Hepatic stellate cell (primary cell): ENCODE data around the gene S100A7A.
"Not testable (repeated sequence)": the region's sequence is repeated elsewhere in the genome, so short reads cannot be mapped to it uniquely, and the experiment has no call there.

ENCODE experiments used
- DNase-seq: peaks from one replicate; pipeline ENCODE4 v3.0.0; 2011; ENCODE audit warnings: low spot score

S100A7A gene

DNA sequence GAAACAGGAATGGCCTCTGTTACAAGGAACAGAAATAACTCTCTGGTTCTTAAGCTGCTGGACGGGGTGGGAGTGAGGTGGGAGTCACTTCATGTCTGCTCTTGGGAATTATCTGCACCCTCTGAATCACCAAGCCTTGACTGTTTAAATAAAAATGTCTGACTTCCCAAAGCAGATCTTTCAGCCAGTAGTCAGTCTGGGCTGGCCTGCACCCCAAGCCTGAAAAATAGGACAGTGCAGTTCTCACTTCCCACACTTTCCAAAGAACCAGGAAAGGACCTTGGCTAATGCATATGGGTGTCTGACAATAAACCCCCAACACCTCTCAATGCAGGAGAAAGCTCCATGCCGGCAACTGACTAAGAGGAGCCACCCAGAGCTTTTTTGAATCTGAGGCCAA, 43.3 kb downstream of the S100A7A start:
- no peak for DNase-seq

DNA sequence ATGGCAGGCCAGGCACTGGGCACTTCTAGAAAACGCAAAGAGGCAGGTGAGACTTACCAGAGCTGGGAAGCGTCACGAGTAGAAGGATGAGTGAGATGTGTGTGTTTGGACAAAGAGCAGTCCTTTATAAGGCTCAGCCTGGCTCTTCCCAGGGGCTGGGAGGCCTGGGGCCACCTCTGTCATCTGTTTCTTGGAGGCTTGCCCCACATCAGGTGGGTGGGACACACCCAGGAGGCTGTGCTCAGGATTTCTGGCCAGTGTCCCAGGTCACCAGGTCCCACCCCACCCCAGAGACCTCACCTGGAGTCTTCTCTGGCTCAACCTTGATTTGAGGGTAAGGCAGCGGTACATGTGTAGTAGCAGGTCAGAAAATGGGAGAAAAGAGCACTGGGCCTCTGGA, 44.2 kb downstream of the S100A7A start, which contains the start of gene S100A7:
Gene S100A7, minus strand, starts transcription at position 101 of the 400 bp plus-strand sequence. CDS start 1,638 bp downstream, outside the sequence.
- DNase-seq: no peak

DNA sequence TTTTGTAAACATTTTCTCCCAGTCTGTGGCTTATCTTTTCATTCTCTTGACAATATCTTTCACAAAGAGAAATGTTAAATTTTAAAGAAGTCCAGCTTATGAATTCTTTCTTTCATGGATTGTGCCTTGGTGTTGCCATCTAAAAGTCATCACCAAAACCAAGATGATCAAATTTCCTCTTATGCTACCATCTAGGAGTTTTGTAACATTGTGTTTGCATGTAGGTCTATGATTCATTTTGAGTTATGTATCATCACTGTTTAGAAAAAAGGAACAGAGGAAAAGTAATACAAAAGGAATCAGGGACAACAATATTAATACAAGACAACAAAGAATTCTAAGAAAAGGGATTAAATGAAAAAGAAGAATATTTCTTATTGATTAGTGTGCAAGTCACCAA, 46.4 kb downstream of the S100A7A start:
- DNase-seq: not testable (repeated sequence)

DNA sequence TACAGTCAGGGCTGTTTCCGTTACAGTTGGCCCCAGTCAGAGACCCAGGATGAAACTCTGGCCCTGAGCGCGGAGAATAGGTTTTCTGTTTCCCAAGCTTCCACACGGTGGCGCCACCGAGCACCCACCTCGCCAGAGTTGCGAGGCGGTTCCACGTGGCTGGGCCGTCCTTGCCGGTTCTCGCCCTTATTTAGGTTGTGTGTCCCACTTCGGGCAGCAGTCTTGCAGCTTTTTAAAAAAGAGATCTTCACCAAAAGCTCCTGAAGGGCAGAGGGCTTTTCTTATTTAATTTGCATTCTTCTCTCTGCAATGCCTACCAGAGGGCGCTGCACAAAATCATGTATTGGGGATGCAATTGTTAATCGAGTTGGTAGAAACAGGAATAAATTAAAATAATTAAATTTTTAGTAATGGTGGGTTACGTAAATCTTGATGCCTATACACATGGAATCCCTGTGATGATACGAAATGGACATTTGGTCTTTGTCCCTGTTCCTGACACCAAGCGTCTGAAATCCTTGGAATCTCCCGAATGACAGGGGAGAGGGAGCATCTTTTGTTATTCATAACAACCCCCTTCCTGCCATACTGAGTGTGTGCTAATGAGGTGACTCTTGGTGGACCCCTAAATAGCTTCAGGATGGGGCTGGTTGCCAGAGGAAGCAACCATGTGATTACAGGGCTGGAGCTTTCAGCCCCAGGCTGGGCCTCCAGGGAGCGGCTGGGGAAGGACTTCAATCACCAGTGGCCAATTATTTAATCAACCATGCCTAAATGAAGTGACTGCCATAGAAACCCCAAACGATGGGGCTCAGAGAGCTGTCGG, 49.7 kb downstream of the S100A7A start:
- peak; percentile 59 for DNase-seq

DNA sequence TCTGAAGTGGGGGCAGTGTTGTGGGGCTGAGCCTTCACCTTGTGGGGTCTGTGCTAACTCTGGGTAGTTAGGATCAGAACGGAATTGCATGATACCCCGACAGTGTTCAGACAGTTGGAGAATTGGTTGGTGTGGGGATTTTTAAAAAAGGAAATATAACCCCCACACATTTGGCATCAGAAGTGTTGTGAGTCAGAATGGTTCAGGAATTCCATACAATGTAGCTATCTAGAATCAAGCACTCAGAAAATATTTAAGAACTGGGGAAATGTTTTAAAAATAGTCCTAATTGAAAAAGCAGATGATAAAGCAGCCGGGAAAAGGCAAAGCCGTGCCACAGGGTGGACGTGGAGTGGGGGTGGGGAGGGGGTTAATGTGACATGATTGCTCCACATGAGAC, 50.6 kb downstream of the S100A7A start:
- peak; percentile 18 for DNase-seq

DNA sequence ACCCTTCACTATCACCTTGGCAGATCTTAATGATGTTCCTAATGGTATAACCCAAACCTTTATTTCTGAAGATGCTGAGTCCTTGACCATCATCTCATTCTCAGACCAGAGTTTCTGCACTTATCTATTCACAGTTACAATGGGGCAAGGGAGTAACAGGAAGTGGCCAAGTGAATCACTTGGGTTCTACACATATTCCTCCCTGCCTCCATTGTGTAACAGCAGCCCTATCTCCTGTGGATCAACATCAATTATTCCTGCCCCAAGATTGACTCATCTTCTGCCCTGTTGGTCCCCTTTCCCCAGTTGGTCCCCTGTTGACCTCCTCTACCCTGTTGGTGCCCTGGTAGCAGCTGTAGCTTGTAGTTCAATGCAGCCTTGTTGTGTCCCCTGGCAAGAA, 54.4 kb downstream of the S100A7A start:
- DNase-seq: no peak
